Spleen (tissue), 11 donors: ENCODE measurements around the gene ATAD1. TPM values are rescaled to one million over a fixed set of nuclear protein-coding genes. Genes with fewer than 3 reads are reported as not detected.

ENCODE experiments used
- DNase-seq: peaks from one replicate; pipeline ENCODE4 v3.0.0-alpha.2; 2020
- H3K27ac ChIP-seq, 8 donors: fragments of 200-600 bp; sonication (generic) in 7 of 8; 1 replicate in 4 of 8; 2 replicates in 4 of 8; pipeline versions ENCODE4 v1.5.0 to v1.8.0; 2016 to 2021; ENCODE audit warnings: inconsistent platforms in 4 of 8, mild to moderate bottlenecking in 4 of 8, moderate library complexity in 1 of 8
- H3K27me3 ChIP-seq, 7 donors: fragments of 200-600 bp; sonication (generic) in 6 of 7; replicated peaks in 1 of 7; 1 replicate in 4 of 7; 2 replicates in 3 of 7; pipeline versions ENCODE4 v1.5.0 to v1.8.0; 2016 to 2021; ENCODE audit warnings: inconsistent platforms in 3 of 7, mild to moderate bottlenecking in 1 of 7
- H3K36me3 ChIP-seq, 6 donors: fragments of 200-600 bp; sonication (generic) in 5 of 6; 1 replicate in 4 of 6; 2 replicates in 2 of 6; pipeline versions ENCODE4 v1.5.0 to v1.8.0; 2016 to 2021; ENCODE audit warnings: inconsistent platforms in 2 of 6
- H3K4me1 ChIP-seq, 6 donors: fragments of 200-600 bp; sonication (generic) in 5 of 6; 1 replicate in 3 of 6; 2 replicates in 3 of 6; pipeline versions ENCODE4 v1.5.0 to v1.8.0; 2016 to 2021; ENCODE audit warnings: inconsistent platforms in 3 of 6
- H3K4me3 ChIP-seq, 8 donors: fragments of 200-600 bp; sonication (generic) in 7 of 8; 1 replicate in 4 of 8; 2 replicates in 4 of 8; pipeline versions ENCODE4 v1.5.0 to v1.8.0; 2016 to 2021; ENCODE audit warnings: inconsistent platforms in 4 of 8, mild to moderate bottlenecking in 4 of 8, moderate library complexity in 2 of 8
- H3K9me3 ChIP-seq, 8 donors: fragments of 200-600 bp; sonication (generic) in 7 of 8; 1 replicate in 4 of 8; 2 replicates in 4 of 8; pipeline versions ENCODE4 v1.5.0 to v1.8.0; 2016 to 2021; ENCODE audit warnings: inconsistent platforms in 4 of 8
- POLR2A ChIP-seq, 3 donors: fragments of 450-650 bp; IDR thresholded peaks; one replicate each; pipeline ENCODE4 v1.5.1; 2017; ENCODE audit warnings: antibody characterized with exemption in 3 of 3, mild to moderate bottlenecking in 1 of 3
- POLR2AphosphoS5 ChIP-seq, 3 donors: sonication (generic); formaldehyde crosslinking; IDR thresholded peaks; one replicate each; pipeline ENCODE4 v1.5.1; 2017; ENCODE audit warnings: antibody characterized with exemption in 3 of 3
- WGBS, 5 donors: extraction: QIAGEN DNeasy Blood & Tissue Kit in 3 of 5; methylation state at CpG; one replicate each; pipeline versions ENCODE4 v1.1.5 to v1.1.7; 2013 to 2018; 5-methylcytosine and 5-hydroxymethylcytosine counted together
- intact Hi-C: fragments of 100-400 bp; cut with DNase I; formaldehyde crosslinking; loops from one replicate; pipeline ENCODE4 v1.15.0; 2023; ENCODE audit warnings: low total_unique reads
- polyA plus RNA-seq, 3 donors: library from polyadenylated mRNA; stranded (reverse); fragments of 200-250 nt; gene quantifications; one replicate each; pipeline ENCODE4 v1.2.1, GENCODE V29; 2013
- total RNA-seq, 7 donors: library from RNA; depleted of rRNA in 3 of 7; stranded (reverse); fragments of >200 nt in 3 of 7; fragmentation: NEBNext Ultra II Directional in 4 of 7; extraction: Animal tissue kit (Norgen Biotek cat#: 25700) in 4 of 7; gene quantifications; one replicate each; pipeline versions ENCODE4 v1.1.0 to v1.2.1, GENCODE V29; 2016 to 2021
- TF ChIP-seq, protein P1 (sequence below), 11 experiments: fragments of 200-600 bp in 7 of 11; fragments of 450-650 bp in 4 of 11; sonication (generic) in 4 of 11; IDR thresholded peaks in 8 of 11; conservative IDR thresholded peaks in 3 of 11; 1 replicate in 7 of 11; 2 replicates in 4 of 11; pipeline versions ENCODE4 v1.4.0 to v1.8.0; 2016 to 2021; ENCODE audit warnings: antibody characterized with exemption in 11 of 11, inconsistent platforms in 4 of 11, mild to moderate bottlenecking in 1 of 11
- donor health status: healthy with polysubstance abuse.
- donor health status: DM: no; HTN: no; CAD: no; lungs with moderate emphysema.
- donor health status: DM: no; HTN: no; CAD: no.
- donor health status: Bipolar disorder and iron deficiency.
- donor health status: healthy.
- donor health status: DM: no; HTN: no; CAD: no.
- donor health status: DM: yes; HTN: yes; CAD: no.

ATAD1 gene
- total and polyA plus RNA-seq, 10 donors, result 8.7 to 49.4 (median 32.3) TPM

- no peaks in the 10 kb centered on the region for H3K27me3 ChIP-seq
- no peaks in the 10 kb centered on the region for H3K9me3 ChIP-seq
- no peaks in the 10 kb centered on the region for H3K4me1 ChIP-seq
- intact Hi-C loops, result no loop called here
- no peak for DNase-seq
- no peak overlapping the region for H3K4me3 ChIP-seq
- H3K36me3 ChIP-seq, result no peaks in the 10 kb centered on the region
- 90 to 97% (median 93%) methylated on average over 2 of the region's 2 CpGs for WGBS, 5 donors
- H3K27ac ChIP-seq, result no peak overlapping the region
- TF ChIP-seq POLR2AphosphoS5 (IDR thresholded peaks at IDR 0.05) (no peak), POLR2A (IDR thresholded peaks at IDR 0.05) (no peak)
- TF ChIP-seq, protein P1, sequence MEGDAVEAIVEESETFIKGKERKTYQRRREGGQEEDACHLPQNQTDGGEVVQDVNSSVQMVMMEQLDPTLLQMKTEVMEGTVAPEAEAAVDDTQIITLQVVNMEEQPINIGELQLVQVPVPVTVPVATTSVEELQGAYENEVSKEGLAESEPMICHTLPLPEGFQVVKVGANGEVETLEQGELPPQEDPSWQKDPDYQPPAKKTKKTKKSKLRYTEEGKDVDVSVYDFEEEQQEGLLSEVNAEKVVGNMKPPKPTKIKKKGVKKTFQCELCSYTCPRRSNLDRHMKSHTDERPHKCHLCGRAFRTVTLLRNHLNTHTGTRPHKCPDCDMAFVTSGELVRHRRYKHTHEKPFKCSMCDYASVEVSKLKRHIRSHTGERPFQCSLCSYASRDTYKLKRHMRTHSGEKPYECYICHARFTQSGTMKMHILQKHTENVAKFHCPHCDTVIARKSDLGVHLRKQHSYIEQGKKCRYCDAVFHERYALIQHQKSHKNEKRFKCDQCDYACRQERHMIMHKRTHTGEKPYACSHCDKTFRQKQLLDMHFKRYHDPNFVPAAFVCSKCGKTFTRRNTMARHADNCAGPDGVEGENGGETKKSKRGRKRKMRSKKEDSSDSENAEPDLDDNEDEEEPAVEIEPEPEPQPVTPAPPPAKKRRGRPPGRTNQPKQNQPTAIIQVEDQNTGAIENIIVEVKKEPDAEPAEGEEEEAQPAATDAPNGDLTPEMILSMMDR (IDR thresholded peaks at IDR 0.05 in 8 of 11, conservative IDR thresholded peaks at IDR 0.05 in 3 of 11), result no peak
These were observed 96.2 kb downstream of the ATAD1 start for GRCh38 chr10:87721781-87722180.

DNA sequence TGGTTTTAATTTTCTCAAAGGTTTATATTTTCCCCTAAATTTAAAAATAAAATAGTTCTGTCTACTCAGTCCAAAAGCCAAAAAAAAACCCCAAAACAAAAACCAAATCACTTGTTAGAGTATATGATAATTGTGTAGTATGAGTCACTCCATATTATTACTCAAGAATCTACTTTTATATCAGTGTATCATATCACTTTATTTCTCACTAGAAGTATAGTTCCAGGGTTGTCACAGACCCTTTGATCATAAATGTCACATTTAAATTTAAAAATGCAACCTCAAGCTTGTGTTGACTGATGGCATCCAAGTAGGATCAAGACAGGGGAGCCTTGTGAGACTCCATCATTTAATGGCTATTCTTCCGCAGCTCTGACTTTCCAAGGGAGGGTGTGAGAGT, 97.4 kb downstream of the ATAD1 start:
- Histone ChIP-seq H3K4me1 (peaks cover 0 to 9% (median 5%) of the 10 kb centered on the region in 6 donors), H3K9me3 (no peaks in the 10 kb centered on the region), H3K27ac (no peak overlapping the region), H3K4me3 (no peak overlapping the region), H3K36me3 (no peaks in the 10 kb centered on the region), H3K27me3 (no peaks in the 10 kb centered on the region)
- 88 to 100% (median 95%) methylated on average over 1 of the region's 1 CpG for WGBS, 5 donors
- TF ChIP-seq POLR2A (IDR thresholded peaks at IDR 0.05) (no peak), POLR2AphosphoS5 (IDR thresholded peaks at IDR 0.05) (no peak)
- TF ChIP-seq, protein P1 (IDR thresholded peaks at IDR 0.05 in 8 of 11, conservative IDR thresholded peaks at IDR 0.05 in 3 of 11), result no peak
- intact Hi-C loops, result no loop called here
- no peak for DNase-seq

DNA sequence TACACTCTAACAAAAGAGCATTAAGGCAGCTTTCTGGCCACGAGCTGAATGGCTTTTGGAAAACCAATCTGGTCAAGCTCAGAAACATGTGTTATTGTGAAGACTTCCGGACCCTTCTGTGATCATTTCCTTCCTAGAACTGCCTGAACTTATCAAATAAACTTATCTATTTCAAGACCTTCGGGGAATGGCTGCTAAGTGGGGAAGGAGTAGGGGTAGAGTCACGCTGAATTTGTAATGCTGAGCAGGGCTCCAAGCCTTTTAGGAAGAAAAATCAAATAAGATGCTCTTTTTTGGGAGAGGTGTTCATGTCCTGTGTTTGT, 101.7 kb downstream of the ATAD1 start:
- peak overlapping the region in 1 of 8 donors; percentile 39 for H3K27ac ChIP-seq

GRCh38 chr10:87715552-87716347, 102.3 kb downstream of the ATAD1 start:
- no peak for DNase-seq
- WGBS, 5 donors, result 83 to 92% (median 88%) methylated on average over 3 of the region's 3 CpGs
- H3K4me1 ChIP-seq, result peaks cover 0 to 12% (median 8%) of the 10 kb centered on the region in 6 donors
- no peaks in the 10 kb centered on the region for H3K9me3 ChIP-seq
- no peaks in the 10 kb centered on the region for H3K27me3 ChIP-seq
- no peak overlapping the region for H3K4me3 ChIP-seq
- H3K27ac ChIP-seq, result peak overlapping the region in 1 of 8 donors; percentile 39
- intact Hi-C loops, result no loop called here
- H3K36me3 ChIP-seq, result no peaks in the 10 kb centered on the region
- TF ChIP-seq, protein P1 (IDR thresholded peaks at IDR 0.05 in 8 of 11, conservative IDR thresholded peaks at IDR 0.05 in 3 of 11), result no peak
- no peak for TF ChIP-seq POLR2AphosphoS5 (IDR thresholded peaks at IDR 0.05)
- TF ChIP-seq POLR2A (IDR thresholded peaks at IDR 0.05), result no peak

More for the DNA sequence above, 101.7 kb downstream of the ATAD1 start:
- 20 to 45% (median 32%) methylated on average over 4 of the region's 4 CpGs for WGBS, 5 donors
- no peaks in the 10 kb centered on the region for H3K36me3 ChIP-seq
- no peak for DNase-seq
- no peak overlapping the region for H3K4me3 ChIP-seq
- no peak for TF ChIP-seq POLR2A (IDR thresholded peaks at IDR 0.05)
- TF ChIP-seq POLR2AphosphoS5 (IDR thresholded peaks at IDR 0.05), result no peak
- TF ChIP-seq, protein P1 (IDR thresholded peaks at IDR 0.05 in 8 of 11, conservative IDR thresholded peaks at IDR 0.05 in 3 of 11), result no peak
- intact Hi-C loops, result no loop called here
- H3K4me1 ChIP-seq, result peaks cover 0 to 12% (median 8%) of the 10 kb centered on the region in 6 donors
- H3K27me3 ChIP-seq, result no peaks in the 10 kb centered on the region
- no peaks in the 10 kb centered on the region for H3K9me3 ChIP-seq
